Inflammatory macrophage (primary cell): Measurements from ENCODE around the gene ZER1.
A peak's percentile ranks its signal among the peaks of the same experiment; 100 is the strongest.

ENCODE experiments used
- DNase-seq, 2 donors: peaks; one replicate each; pipeline ENCODE4 v3.0.0-alpha.2; 2020 to 2022

The ZER1 gene

DNA sequence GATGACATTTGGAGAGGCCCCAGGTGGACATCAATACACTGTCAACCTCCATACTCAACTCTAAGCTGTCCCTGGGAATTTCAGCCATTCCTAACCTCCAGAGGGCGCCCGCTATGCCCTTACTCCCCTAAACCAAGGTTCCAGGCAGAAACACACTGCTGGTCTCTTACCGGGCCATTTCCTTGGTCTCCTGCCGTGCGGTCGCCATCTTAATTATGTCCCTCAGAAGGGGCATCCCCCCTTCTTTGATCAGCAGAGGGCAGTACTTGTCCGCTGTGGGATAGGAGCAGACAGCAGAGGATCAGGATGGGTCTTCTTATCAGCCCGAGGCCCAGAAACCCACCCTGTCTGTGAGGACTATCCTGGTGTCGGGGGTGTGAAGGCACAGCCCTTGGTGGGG is 38.5 kb downstream of the ZER1 start:
- DNase-seq = peak; percentile 59 to 65

DNA sequence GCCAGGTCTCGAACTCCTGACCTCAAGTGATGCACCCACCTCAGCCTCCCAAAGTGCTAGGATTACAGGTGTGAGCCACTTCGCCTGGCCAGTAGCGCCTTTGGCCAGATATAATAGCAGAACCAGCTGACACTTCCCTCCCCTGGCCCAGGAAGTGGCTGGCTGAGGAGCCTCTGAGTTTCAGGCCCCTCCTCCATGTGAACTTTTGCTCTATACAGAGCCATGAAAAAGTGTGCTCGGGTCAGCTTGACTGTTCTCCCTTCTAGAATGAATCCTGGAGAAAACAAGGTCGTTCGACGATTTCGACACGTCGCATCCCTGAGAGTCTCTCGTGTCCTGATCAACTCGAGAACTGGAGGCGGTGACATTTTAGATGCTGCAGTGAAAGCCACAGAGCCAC is 39.2 kb downstream of the ZER1 start:
- no peak for DNase-seq

DNA sequence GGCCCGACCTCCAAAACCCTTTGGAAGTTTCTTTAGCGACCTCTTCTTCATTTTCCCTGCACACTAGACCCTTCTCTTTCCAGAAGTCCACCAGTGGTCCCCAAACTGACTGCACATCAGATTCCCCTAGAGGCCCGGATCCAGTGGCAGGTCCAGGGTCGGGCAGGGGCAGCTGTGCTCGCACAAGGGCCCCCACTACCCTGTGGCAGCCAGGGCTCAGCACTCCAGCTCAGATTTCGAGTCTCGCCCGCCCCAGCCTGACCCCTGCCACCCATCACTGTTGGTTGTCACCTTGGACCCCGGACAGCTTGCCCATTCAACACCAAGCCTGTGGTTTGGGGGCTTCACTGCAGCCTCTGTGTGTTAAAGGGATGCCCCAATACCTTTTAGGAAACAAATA is 40.0 kb downstream of the ZER1 start:
- no peak for DNase-seq

DNA sequence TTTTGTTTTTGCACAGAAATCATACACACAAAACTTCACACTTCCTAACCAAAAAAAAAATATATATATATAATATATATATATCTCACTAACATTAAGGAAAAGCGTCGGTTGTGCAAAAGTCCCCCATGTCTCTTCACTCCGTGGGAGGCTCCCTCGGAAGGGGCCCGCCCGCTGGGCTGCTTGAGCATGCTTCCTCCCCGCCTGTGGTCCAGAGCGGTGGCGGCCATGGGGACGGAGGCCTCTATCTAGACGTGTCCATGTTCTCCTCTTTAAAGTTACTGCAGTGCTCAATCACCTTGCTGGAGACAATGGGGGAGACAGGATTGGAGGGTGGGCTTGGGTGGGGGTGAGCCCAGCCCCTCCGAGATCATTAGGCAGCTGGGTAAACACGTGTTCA is 40.6 kb downstream of the ZER1 start:
- DNase-seq = no peak

DNA sequence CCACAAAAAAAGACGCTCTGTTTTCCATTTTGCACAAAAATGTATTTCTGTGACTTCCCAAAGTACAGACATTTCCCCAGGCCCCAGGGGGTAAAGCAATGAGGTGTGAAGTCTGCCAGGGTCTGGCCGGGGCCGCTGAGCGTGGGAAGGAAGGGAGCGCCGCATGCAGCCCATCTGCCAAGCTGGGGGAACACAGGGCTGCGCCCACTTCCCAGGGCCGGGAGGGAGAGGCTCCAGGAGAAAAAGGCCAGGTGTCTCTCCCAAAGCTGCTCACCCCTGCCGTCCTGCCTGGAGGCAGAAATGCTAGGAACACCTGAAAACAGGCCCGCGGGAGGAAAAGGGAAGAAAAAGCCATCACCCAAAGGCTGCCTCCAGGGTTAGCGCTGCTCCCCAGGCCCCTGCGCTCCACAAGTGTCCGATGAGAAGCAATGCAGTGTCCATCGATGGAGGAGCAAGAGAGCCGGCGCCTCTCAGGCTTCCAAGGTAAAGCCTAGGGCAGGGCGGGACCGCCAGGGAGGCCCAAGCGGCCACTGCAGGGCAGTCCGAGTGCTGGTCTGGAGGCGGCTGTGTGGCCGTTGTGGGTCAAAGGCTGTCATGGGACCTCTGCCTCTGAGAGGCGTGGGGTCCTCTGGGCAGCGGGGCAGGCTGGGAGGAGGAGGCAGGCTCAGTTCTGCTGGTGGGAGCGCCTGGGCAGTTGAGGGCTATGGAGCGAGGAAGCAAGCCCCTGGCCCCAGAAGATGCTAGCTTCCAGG is 41.8 kb downstream of the ZER1 start:
- DNase-seq = no peak

DNA sequence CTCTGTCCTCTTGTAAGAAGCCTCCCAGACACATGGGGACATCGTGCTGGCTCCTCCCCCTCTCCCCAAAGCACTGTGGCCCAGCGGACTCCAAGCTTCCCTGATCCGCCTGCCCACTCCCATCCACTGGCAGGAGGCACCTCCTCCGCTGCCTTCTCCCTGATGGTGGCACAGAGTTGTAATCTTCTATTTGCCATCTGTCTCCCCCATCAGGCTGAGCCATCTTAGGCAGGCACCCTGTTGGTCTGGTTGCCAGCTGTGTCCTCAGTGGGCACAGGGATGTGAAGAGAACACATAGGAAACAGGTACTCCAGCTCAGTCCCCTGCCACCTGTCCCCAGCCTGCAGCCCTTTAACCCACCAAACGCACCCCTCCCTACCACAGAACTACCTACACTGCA is 42.4 kb downstream of the ZER1 start:
- DNase-seq = no peak

DNA sequence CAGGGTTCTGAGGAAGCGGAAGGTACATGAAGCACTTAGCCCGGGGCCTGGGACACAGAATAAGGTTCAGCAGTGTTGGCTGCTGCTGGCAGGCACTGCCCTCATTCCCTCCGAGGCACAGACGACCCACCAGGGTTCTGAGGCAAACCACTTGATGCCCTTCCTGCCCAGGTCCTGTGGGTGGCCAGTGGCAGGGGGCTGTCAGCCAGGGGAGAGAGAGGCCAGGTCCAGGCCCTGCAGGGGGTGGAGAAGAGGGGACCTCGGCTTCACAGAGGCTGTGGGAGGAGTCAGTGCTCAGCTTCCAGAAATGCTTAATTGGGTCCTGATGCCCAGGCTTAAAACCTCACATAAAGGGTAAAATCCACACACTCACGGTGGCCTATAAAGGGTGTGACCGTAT is 43.4 kb downstream of the ZER1 start:
- DNase-seq = no peak

DNA sequence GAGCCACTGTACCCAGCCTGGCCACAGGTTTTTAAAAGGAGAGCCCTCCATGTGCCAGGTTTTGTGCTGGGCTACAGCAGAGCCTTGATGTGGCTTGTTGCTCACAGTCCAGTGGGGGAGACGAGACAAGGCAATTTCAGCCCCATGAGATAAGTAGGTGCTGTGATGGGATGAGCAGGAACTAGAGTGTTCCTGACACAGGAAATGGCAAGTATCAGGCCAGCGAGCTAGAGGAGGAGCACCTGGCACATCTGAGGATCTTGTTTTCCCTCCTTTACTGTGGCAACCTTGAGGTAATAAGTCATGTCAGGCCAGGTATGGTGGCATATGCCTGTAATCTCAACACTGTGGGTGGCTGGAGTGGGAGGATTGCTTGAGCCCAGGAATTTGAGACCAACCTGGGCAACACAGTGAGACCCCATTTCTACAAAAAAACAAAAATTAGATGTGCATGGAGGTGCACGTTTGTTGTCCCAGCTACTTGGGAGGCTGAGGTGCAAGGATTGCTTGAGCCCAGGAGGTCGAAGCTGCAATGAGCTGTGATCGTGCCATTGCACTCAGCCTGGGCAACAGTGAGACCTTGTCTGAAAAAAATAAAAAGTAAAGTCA is 44.0 kb downstream of the ZER1 start:
- DNase-seq = no peak

DNA sequence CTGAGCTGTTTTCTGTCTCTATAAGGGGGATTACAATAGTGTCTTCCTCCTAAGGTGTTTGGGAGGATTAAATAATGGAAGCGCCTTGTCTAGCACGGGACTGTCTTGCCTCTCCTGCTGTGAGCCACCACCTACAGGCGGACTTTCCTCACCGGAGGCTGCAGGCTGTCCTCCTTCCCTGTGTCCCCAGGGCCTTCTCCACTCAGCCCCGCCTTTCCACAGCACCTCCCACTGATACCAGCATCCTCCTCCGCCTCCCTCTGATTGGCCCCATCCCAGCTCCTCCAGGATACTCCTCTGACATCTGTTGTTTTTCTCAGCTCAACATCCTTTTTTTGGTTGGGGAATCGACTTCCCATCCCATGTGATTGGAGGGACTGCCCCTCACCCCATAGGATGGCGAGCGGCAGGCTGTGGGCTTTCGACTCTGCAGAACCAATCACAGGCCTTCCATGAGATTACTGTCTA is 46.9 kb downstream of the ZER1 start:
- DNase-seq = peak; percentile 75 to 76

DNA sequence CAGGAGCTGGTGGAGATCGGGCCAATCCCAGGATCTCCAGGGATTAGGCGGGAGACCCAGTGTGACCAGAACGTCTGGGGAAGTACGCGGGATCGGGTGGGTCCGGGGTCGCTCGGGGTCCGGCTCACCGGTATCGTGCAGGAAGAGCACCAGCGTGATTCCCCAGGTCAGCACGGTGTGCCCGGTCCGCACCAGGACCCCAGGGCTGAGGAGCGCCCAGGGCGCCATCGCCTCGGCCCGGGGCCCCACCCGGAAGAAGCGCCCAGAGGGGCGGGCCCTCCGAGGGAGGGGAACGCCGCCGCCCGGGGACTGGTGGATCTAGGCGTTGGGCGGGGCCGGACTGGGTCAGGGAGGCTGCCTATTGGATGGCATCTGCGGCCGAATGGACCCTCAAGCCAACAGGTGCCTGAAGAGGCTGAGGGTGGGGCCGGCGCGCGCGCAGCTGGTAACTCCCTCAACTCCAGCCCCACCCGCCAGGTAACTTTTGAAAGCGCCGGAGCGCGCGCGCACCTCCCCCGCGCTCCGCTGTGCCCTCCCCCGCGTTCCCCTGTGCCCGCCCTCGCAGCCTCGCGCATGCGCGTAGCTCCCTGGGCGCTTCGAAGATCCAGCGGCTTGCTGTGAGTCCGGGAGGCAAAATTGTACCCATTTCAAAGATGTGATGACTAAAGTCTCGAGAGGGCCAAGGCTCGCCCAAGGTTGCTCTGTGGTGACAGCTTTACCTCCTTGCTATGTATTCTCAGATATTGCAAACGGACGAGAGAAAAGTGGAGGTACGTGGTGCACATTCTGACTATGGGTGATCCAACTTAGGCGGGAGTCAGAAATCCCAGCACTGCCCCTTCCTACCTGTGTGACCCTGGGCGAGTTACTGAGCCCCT is 47.6 kb downstream of the ZER1 start, which contains the start of gene ZDHHC12:
Gene ZDHHC12 (minus strand): TSS at position 262 of the 878 bp plus-strand sequence. CDS start 34 bp downstream, at position 228.
- peak; percentile 98 to 99 for DNase-seq

DNA sequence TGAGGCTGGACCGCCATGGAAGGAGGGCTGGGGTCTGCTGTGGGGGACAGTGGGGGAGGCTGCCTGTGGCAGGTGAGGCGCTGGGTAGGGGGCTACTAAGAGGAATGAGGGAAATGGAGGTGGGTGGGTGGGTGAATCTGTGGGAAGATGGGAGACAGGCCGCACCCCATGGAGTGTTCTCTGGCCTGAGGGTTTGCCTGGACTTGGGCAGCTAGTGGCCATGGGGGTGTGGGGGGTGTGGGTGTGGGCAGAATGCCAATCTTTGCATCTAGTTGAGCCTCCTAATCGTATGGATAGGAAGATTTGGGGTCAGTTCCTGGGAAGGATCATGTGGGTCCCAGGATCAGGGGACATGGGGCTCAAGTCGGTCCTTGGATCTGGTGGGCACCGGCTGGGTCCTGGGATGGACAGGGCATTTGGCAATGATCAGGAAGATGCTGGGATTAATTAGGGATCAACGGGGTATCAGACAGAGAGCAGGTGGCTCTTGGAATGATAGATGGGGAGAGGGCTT is 48.3 kb downstream of the ZER1 start:
- no peak for DNase-seq

DNA sequence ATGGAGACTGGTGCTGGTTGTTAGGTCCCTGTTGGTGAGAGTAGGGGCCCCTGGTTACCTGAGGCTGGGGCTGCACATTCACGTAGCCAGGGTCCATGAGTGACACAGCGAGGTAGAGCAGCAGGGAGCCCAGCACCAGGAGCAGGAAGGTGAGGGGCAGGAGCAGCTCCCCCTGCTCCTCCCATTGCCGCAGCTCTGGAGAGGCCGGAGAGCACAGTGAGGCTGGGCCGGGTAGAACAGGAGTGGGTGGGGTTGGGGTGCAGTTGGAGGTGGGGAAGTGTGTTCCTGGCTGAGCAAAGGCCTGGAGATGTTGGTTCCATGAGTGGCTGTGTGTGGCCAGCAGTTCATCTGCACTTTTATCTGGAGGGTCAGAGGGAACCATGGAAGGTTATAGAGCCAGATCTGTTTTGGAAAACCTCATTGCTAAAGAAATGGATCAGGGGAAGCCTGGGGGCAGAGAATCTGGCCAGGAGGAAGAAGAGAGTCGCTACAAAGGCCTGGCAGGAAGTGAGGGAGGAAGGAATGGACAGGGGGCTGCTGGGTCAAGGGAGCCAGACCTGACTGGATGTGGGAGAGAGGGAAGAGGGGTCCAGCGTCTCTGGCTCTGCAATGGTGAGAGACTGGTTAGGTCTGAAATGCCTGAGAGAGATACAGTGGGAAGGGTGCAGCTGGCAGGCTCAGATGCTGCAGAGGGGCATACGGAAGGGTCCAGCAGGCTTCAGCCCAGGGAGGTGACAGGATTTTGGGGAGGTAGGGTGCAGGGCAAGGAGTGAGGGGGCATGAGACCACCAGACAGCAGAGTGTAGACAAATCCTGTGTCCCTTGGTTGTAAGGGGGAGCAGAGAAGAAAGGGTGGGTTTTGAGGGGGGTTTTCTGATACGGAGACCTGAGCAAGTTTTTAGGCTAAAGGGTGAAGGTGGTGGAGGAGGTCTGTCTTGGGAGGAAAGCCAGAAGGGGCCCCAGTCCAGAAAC is 49.1 kb downstream of the ZER1 start:
- DNase-seq = no peak

DNA sequence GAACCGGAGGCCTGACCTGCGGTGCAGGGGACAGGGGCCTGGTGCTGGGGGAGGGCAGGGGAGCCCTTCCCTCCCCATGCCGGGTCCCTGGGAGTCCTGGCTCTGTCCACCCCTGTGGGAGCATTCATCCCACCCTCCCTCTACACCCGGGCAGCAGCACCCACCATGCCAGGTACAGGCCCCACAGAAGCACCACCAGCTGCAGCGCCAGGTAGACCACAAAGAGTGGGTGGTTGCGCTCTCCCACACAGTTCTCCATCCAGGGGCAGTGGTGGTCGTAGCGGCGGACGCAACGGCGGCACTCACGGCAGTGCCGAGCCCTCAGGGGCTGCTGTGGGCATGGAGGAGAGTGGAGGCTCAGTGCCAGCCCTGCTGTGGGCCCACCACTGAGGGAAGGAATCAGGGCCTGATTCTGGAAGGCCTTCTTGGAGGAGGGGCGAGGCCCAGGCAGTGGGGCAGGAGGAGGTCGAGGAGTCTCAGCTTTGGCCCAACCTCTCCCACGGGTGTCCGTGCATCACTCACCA is 50.2 kb downstream of the ZER1 start:
- DNase-seq = no peak

DNA sequence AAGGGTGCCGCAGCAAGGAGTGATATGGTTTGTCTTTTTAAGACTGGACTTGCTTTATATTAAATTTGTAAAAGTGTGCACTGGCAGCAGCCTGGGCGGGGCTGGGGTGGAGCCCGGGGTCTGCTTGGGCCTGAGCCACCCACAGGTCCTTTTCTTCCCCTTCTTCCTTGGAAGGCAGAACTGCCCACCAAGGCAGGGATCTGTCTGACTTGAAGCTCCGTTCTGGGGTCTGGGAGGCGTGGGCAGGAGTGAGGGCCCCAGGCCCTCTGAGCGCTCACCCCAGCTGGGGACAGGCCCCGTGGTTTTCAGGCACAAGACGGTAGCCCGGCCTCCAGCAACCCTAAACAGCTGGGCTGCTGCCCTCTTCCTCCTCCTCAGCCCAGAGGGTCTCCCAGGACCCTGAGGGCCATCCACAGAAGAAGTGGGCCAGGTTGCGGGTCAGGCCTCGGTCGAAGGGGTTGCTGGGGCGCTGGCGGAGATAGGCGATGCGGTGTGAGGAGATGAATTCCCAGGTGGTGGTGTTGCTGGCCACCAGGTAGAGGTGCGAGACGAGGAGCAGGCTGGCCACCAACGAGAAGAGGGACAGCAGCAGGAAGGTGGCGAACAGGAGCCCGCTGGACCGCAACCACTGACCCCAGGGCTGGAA is 50.8 kb downstream of the ZER1 start:
- DNase-seq = no peak

DNA sequence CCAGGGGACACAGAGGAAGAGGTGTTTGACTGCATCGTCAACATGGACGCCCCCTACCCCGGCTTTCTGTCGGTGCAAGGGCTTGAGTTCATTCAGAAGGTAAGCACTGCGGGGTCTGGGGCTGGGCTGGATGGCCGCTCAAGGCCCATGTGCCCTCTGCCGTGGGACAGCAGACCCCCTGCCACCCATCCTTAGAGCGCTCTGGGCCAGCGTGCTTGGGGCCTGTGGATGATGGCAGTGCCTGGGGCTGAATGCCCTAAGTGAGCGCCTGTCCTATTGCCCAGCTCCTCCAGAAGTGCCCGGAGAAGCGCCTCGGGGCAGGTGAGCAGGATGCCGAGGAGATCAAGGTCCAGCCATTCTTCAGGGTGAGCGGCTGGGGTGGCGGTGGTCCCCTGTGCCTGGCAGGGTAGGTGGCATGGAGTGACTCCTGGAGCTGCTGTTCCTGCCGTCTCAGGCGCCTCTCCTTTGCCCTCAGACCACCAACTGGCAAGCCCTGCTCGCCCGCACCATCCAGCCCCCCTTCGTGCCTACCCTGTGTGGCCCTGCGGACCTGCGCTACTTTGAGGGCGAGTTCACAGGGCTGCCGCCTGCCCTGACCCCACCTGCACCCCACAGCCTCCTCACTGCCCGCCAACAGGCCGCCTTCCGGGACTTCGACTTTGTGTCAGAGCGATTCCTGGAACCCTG is 51.7 kb downstream of the ZER1 start:
- DNase-seq = no peak

DNA sequence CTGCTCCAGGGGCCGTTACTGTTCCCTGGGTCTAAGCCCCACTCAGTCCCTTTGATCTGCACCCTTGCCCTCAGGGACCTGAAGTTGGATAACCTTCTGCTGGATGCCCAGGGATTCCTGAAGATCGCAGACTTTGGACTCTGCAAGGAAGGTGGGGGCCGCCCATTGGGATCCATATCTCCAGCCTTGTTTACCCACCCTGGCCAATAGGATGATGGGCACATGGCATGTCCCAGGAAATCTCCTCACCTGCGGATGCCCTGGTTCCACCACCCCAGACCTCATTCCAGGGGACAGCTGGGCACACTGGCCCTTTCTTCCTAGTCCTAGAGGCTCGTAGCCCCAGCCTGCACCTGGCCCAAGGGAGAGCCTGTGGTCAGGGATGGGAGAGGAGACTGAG is 53.3 kb downstream of the ZER1 start:
- DNase-seq = no peak

DNA sequence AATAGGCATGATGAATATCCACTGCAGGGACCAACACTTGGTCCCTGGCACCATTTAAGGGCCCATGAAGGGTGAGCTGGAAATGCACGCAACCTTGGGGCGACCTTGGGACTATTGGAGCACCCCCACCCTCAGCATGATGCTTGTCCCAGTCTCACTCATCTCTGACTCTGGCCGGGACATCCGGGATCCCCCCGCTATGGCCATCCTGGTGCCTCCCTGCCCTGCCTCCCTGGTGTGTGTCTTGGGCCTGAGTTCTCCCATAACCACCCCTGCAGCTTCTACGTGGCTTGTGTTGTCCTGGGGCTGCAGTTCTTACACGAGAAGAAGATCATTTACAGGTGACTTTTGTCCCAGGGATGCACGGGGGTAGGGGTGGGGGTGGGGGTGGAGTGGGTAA is 53.7 kb downstream of the ZER1 start:
- no peak for DNase-seq

DNA sequence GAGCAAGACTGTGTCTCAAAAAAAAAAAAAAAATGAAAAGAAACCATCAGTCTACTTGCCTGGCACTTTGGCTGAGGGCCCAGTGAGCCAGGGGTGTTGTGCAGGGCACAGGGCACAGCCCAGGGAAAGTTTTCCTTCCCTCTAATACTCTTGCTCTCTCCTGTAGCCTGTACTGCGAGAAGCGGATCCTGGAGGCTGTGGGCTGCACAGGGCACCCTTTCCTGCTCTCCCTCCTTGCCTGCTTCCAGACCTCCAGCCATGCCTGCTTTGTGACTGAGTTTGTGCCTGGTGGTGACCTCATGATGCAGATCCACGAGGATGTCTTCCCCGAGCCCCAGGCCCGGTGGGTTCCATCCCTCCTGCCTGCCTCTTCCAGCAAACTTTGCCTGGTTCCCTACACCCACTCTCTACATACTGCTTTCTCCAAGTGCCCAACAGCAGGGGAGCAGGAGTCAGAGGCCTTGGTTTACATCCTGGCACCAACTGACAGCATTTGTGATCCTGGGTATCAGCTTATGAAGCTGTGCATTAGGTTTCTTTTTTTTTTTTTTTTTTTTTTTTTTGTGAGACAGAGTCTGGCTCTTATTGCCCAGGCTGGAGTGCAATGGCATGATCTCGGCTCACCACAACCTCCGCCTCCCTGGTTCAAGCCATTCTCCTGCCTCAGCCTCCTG is 55.0 kb downstream of the ZER1 start:
- no peak for DNase-seq

DNA sequence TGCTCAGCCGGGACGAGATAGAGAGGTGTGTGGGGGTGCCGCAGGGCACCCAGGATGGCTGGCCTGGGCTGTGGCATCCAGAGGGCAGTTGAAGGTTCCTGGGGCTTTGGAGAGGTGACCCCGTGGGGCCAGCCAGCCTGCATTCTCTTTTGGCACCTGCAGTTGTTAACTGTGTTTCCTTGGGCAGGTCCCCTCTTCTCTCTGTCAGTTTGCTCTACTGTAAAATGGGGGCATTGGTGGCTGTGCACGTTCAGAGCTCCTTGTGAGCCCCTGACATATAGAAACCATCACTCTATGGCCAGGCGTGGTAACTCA is 56.3 kb downstream of the ZER1 start:
- DNase-seq = no peak
